Measurements from ENCODE around the gene NEK10.

GRCh38 chr3:27325419-27325818, 43.8 kb downstream of the NEK10 start:
- TF ChIP-seq CTCF (IDR thresholded peaks at IDR 0.05) (no peak), POLR2A (IDR thresholded peaks at IDR 0.05) (no peak)

Measured in thyroid gland (tissue), 4 donors.